ENCODE results near the gene DTNA. TPM values are rescaled to one million over a fixed set of nuclear protein-coding genes. Genes with fewer than 3 reads are reported as not detected.
A peak's percentile ranks its signal among the peaks of the same experiment; 100 is the strongest.

DTNA gene
- total RNA-seq, 1 experiment from 2014 or later, result 9.6 TPM

DNA sequence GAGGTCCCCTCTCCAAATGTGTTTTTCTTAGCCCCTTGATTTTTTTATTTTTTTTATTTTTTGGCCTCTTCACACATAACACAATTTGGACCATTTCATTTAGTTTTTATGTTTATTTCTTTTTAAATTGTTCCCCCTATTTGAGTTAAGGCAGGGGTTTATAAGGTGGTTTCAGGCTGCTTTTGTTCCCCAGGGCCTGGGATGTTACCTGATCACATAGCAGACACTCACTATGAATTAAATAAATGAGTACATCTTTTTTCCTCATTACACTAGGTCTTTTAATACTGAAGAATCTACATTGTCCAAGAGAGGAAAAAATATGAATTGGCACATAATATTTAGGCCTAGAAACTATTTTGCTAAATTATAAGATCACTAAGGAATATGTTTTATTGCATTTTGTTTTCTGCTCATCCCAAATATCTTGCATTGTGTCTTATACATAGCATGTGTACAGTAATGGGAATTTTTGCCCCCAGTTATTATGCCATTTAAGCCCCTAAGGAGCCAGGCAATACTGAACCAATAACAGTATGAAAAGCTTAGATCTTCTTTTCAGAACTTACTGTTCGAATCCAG is 218.7 kb downstream of the DTNA start:
- no TSS peak for BruUV-seq (replicated peaks)
- H3K79me2 ChIP-seq (ENCODE audit: insufficient read depth, low read length), result no peaks in the 10 kb centered on the region
- peak overlapping the region; percentile 60 for H3K4me2 ChIP-seq (ENCODE audit: low read length)
- POLR2A ChIA-PET, result interaction anchor here (1.0 kb wide), 1 partner anchor 50 kb away, joined by 3 read pairs; no protein-coding TSS in a partner anchor
- H3K4me1 ChIP-seq (ENCODE audit: control insufficient read depth in 1 of 2, insufficient read depth in 2 of 2, low read length in 2 of 2), result peaks cover 19 to 25% of the 10 kb centered on the region in 2 experiments; a peak in 3 of 4 replicates
- peak overlapping the region in 1 of 2 experiments; percentile 35; a peak in 2 of 4 replicates for H3K4me3 ChIP-seq (replicated peaks in 1 of 2; ENCODE audit: low read depth in 1 of 2, low read length in 2 of 2)
- RAD21 ChIA-PET (ENCODE audit: low non-redundant PET in 1 of 2, low total read pairs in 2 of 2, uncharacterized antibody in 2 of 2, unreplicated experiment in 2 of 2), result no interaction called here
- no peak for DNase-seq (ENCODE audit: low read depth, low spot score)
- no peaks in the 10 kb centered on the region; the same call in 1 of the 2 replicates for H3K9me2 ChIP-seq (ENCODE audit: insufficient read depth)
- no peak overlapping the region for H3K9ac ChIP-seq (ENCODE audit: low read length)
- peak; percentile 18; the same call in 1 of the 2 replicates for ATAC-seq
- TF ChIP-seq, protein P1, sequence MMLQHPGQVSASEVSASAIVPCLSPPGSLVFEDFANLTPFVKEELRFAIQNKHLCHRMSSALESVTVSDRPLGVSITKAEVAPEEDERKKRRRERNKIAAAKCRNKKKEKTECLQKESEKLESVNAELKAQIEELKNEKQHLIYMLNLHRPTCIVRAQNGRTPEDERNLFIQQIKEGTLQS (IDR thresholded peaks at IDR 0.05), result no peak
- TF ChIP-seq CEBPB (IDR thresholded peaks at IDR 0.05; ENCODE audit: low read depth), result no peak
- no peak for TF ChIP-seq EGR1 (IDR thresholded peaks at IDR 0.05; ENCODE audit: low read depth)
- TF ChIP-seq SIN3A (IDR thresholded peaks at IDR 0.05; ENCODE audit: low read depth), result no peak
- no peak for TF ChIP-seq JUND (IDR thresholded peaks at IDR 0.05)
- TF ChIP-seq ZFX (IDR thresholded peaks at IDR 0.05), result no peak
- no peaks in the 10 kb centered on the region for H3K36me3 ChIP-seq (ENCODE audit: control insufficient read depth in 1 of 2, insufficient read depth in 2 of 2, low read length in 2 of 2)
- CTCF ChIA-PET, result interaction anchor here (0.9 kb wide), 1 partner anchor 62 kb away, joined by 4 read pairs; no protein-coding TSS in a partner anchor
- no peaks in the 10 kb centered on the region for H4K20me1 ChIP-seq (ENCODE audit: insufficient read depth)
- peak overlapping the region; percentile 79 for H2AFZ ChIP-seq (ENCODE audit: low read depth, low read length, poor library complexity, severe bottlenecking)
- H3K27ac ChIP-seq (ENCODE audit: low read depth, low read length), result peak overlapping the region; percentile 37; the same call in 1 of the 2 replicates
- intact Hi-C loops (cut with micrococcal nuclease), result loop anchor here (5.0 kb wide), 1 partner anchor 48 kb away; no protein-coding TSS in a partner anchor
- H3K9me3 ChIP-seq (ENCODE audit: control insufficient read depth in 1 of 2, insufficient read depth in 1 of 2, low read depth in 1 of 2, low read length in 2 of 2), result no peaks in the 10 kb centered on the region
- no peaks in the 10 kb centered on the region for H3K27me3 ChIP-seq (ENCODE audit: insufficient read depth, low read length)

DNA sequence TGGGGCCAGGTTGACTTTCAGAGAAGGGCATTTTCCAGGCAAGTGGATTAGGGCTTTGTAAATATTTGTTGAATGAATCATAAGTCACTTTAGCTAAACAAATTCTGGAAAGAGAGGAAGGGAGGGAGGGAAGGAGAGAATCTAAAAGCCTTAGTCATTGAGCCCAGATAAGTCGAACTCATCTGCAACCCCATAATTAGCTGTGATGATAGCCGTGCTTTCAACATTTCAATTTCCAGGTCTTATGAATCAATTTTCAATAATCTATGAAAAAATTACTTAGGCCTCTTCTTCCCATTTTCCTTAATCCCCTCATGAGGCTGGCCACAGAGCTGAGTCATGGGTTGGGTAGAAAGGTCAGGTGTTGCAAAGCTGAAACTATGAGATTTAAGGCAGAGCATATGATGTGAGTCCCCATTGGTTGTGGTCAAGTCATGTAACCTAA is 219.3 kb downstream of the DTNA start:
- DNase-seq (ENCODE audit: low read depth, low spot score) (peak; percentile 55), ATAC-seq (peak; percentile 91)
- Histone ChIP-seq H3K4me1 (ENCODE audit: control insufficient read depth in 1 of 2, insufficient read depth in 2 of 2, low read length in 2 of 2) (peaks cover 19 to 25% of the 10 kb centered on the region in 2 experiments; a peak in 3 of 4 replicates), H3K4me3 (replicated peaks in 1 of 2; ENCODE audit: low read depth in 1 of 2, low read length in 2 of 2) (peak overlapping the region in 1 of 2 experiments; percentile 35; a peak in 2 of 4 replicates), H3K9me3 (ENCODE audit: control insufficient read depth in 1 of 2, insufficient read depth in 1 of 2, low read depth in 1 of 2, low read length in 2 of 2) (no peaks in the 10 kb centered on the region), H3K9ac (ENCODE audit: low read length) (no peak overlapping the region), H3K36me3 (ENCODE audit: control insufficient read depth in 1 of 2, insufficient read depth in 2 of 2, low read length in 2 of 2) (no peaks in the 10 kb centered on the region), H4K20me1 (ENCODE audit: insufficient read depth) (no peaks in the 10 kb centered on the region), H3K27ac (ENCODE audit: low read depth, low read length) (peak overlapping the region; percentile 37; the same call in 1 of the 2 replicates), H3K79me2 (ENCODE audit: insufficient read depth, low read length) (no peaks in the 10 kb centered on the region), H2AFZ (ENCODE audit: low read depth, low read length, poor library complexity, severe bottlenecking) (peak overlapping the region; percentile 79), H3K9me2 (ENCODE audit: insufficient read depth) (no peaks in the 10 kb centered on the region; the same call in 1 of the 2 replicates), H3K4me2 (ENCODE audit: low read length) (peak overlapping the region; percentile 60), H3K27me3 (ENCODE audit: insufficient read depth, low read length) (no peaks in the 10 kb centered on the region)
- intact Hi-C loops (cut with micrococcal nuclease), result loop anchor here (5.0 kb wide), 1 partner anchor 48 kb away; no protein-coding TSS in a partner anchor
- TF ChIP-seq, protein P2, sequence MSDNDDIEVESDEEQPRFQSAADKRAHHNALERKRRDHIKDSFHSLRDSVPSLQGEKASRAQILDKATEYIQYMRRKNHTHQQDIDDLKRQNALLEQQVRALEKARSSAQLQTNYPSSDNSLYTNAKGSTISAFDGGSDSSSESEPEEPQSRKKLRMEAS (IDR thresholded peaks at IDR 0.05), result peak; percentile 29; the same call in 1 of the 2 replicates
- no peak; the same call in 1 of the 2 replicates for TF ChIP-seq CEBPB (IDR thresholded peaks at IDR 0.05; ENCODE audit: low read depth)
- TF ChIP-seq SIN3A (IDR thresholded peaks at IDR 0.05; ENCODE audit: low read depth), result peak; percentile 15; the same call in 1 of the 2 replicates
- no peak for TF ChIP-seq YY1 (IDR thresholded peaks at IDR 0.05; ENCODE audit: extremely low read depth, insufficient replicate concordance, low read depth, low read length)
- no peak for TF ChIP-seq POLR2A (IDR thresholded peaks at IDR 0.05; ENCODE audit: borderline replicate concordance, extremely low read depth, insufficient read depth, insufficient read length)
- no peak for TF ChIP-seq TCF7L2 (IDR thresholded peaks at IDR 0.05; ENCODE audit: borderline replicate concordance, extremely low read depth, insufficient read depth, insufficient read length)
- no peak for TF ChIP-seq ZFX (IDR thresholded peaks at IDR 0.05)
- peak; percentile 72 for TF ChIP-seq FOSL1 (IDR thresholded peaks at IDR 0.05; ENCODE audit: low read depth)
- peak; percentile 37; the same call in 1 of the 2 replicates for TF ChIP-seq SP1 (IDR thresholded peaks at IDR 0.05; ENCODE audit: low read depth)
- TF ChIP-seq ELF1 (IDR thresholded peaks at IDR 0.05; ENCODE audit: borderline replicate concordance, low read depth), result no peak
- TF ChIP-seq CBX3 (IDR thresholded peaks at IDR 0.05; ENCODE audit: low read depth), result peak; percentile 42; the same call in 1 of the 2 replicates
- TF ChIP-seq, protein P3, sequence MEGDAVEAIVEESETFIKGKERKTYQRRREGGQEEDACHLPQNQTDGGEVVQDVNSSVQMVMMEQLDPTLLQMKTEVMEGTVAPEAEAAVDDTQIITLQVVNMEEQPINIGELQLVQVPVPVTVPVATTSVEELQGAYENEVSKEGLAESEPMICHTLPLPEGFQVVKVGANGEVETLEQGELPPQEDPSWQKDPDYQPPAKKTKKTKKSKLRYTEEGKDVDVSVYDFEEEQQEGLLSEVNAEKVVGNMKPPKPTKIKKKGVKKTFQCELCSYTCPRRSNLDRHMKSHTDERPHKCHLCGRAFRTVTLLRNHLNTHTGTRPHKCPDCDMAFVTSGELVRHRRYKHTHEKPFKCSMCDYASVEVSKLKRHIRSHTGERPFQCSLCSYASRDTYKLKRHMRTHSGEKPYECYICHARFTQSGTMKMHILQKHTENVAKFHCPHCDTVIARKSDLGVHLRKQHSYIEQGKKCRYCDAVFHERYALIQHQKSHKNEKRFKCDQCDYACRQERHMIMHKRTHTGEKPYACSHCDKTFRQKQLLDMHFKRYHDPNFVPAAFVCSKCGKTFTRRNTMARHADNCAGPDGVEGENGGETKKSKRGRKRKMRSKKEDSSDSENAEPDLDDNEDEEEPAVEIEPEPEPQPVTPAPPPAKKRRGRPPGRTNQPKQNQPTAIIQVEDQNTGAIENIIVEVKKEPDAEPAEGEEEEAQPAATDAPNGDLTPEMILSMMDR (IDR thresholded peaks at IDR 0.05 in 2 of 3, conservative IDR thresholded peaks at IDR 0.05 in 1 of 3; ENCODE audit: borderline replicate concordance in 1 of 3, insufficient read depth in 1 of 3, low read depth in 2 of 3, low read length in 2 of 3), result no peak
- no peak for TF ChIP-seq EZH2 (IDR thresholded peaks at IDR 0.05)
- TF ChIP-seq JUND (IDR thresholded peaks at IDR 0.05), result peak; percentile 59
- no TSS peak for BruUV-seq (replicated peaks)
- POLR2A ChIA-PET, result interaction anchor here (1.0 kb wide), 1 partner anchor 49 kb away, joined by 3 read pairs; no protein-coding TSS in a partner anchor
- CTCF ChIA-PET, result interaction anchor here (0.9 kb wide), 1 partner anchor 63 kb away, joined by 4 read pairs; no protein-coding TSS in a partner anchor
- RAD21 ChIA-PET (ENCODE audit: low non-redundant PET in 1 of 2, low total read pairs in 2 of 2, uncharacterized antibody in 2 of 2, unreplicated experiment in 2 of 2), result no interaction called here

Data from HCT116 (cell line).